ENCODE measurements around the gene HMGN3. TPM values are rescaled to one million over a fixed set of nuclear protein-coding genes. Genes with fewer than 3 reads are reported as not detected.

HMGN3 gene
- polyA plus RNA-seq, 1 donor = 336 TPM

DNA sequence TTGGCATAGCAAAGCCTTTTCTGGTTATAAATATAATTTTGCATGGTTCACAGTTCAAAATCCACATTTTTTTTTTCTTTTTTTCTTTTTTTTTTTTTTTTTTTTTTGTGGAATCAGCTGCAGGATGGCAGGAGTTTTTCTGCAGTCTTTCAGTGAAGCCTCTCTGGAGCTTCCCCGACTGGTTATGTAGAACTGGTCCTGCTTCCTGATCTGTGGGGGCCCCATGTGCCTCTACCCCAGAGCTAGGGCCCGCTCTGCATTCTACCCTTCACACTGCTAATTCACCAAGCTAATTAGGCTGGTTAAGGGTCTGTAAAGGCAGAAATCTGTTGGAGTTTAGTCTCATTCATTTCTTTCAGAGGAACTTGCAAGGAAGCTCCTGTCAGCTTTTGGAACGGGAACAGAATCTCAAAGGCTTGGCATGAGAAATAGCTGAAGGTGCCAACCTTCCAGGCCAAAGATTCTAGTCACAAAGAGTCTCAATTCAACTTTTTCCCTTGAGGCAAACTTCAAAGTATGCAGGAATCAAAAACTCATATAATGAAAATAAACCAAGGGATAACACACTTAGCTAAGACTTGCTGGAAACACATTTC lies 45.5 kb downstream of the HMGN3 start:
- DNase-seq = no peak

DNA sequence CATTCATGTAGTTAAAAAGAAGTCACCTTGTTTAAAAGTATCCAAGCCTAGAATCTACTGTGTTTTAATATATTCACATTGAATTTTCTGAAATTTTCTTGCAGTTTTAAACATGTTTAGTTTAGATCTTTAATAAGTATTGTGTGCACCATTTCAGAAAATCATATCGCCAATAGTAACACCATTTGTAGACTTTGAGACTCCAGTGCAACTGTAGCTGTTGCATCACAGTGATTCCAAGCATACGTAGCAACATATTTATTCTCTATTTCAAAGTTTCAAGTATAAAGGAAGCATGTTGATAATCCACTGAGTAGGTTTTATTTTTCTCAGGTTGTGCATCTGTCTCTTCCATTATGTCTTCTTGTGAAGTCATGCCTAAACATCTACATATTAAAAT lies 46.4 kb downstream of the HMGN3 start:
- no peak for DNase-seq

DNA sequence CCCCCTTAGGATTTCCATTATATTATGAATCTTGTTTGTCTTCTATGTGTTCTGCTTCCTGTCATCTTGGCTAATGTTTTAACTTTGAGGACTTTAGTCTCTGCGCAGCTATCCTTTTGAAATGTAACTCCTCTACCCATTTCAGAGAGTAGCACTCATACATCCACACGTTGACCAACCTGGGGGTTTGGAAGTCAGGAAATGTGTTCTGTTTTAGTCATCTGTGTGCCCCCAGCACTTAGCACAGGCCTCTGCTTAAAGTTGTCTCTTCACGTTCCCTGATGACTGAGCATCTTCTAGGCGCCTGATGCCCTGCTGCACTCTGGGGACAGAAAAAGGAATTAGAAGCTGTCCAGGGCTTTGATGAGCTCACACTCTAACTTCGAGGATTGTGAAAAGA lies 47.9 kb downstream of the HMGN3 start:
- DNase-seq = no peak

DNA sequence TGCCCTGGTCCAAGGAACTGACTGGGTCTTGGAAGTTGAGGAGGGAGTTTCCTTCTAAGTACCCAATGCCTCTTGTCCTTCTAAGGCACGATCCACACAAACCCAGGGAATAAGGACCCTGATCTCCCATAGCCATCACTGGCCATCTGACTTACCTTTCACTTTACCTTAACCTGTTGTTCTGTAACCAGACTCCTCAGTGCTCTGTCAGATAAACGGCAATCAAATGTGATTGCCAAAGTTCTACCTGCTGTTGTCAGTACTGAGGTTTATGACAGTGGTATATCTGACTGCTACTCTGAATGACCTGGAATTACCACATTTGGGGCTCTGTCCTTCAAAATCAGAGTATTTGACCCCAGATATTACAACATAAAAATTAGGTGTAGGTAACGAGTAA lies 49.8 kb downstream of the HMGN3 start:
- no peak for DNase-seq

DNA sequence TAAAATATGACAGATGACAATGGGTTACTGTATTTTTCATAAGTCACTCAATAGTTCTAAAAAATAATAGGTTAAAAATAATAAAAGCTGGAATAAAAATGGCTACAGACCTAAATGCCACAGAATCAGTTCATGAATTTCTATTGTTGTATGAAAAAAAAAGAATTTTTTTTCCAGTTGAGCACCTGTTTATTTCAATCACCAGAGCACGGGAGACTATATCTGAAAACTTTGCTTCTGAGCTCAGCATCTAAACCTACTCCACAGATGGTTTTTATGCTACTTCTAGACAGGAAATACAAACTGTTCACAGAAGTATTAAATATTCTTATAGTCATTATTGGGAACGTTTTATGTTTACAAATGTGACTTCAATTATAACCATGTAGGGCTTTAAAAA lies 50.4 kb downstream of the HMGN3 start:
- DNase-seq = no peak

DNA sequence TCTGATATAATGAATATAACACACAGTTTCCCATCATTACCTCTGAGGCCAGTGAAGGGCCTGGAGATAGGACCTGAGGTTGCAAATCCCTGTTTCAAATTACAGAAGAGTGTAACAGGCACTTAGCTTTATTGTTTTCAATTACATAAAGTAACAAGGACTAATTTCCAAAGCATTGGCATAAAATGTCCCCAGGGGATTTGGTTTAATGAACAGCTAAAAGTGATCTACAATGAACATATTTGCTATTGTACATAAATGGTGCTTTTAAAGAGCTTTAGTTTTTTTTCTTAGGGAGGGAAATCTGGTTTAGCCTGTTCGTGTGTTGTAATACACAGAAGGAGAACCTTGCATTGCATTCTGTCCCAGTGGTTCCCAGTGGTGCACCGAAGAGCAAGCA lies 54.4 kb downstream of the HMGN3 start:
- DNase-seq = peak; percentile 26

DNA sequence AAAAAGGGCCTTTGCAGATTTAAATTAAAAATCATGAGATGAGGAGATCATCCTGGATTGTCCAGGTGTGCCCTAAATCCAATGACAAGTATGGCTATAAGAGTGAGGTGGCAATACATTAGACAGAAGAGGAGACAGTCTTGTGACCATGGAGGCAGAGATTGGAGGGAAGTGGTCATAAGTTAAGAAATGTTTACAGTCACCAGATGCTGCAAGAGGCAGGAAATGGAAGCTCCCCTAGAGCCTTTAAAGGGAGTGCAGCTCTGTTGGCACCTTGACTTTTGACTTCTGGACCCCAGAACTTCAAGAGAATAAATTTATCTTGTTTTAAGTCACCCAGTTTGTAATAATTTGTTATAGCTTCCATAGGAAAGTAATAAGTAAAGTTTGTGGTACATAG lies 61.1 kb downstream of the HMGN3 start:
- no peak for DNase-seq

DNA sequence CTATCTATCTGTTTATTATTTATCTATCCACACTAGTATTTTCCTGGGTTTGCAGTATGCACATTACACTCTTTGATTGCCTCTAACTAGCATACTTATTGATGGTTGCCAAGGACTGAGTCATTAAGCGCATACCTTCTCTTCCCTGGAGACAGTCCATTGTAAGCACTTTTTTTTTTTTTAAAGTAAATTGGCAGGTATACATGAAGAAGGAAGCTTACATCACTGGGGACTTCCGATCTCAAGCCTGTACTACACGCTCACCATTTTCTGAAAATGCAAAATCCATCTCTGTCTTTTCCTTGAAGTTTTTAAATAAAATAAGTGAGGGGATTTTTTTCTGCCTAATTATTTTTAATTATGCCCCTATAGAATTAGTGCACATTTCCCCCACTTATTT lies 63.5 kb downstream of the HMGN3 start:
- no peak for DNase-seq

DNA sequence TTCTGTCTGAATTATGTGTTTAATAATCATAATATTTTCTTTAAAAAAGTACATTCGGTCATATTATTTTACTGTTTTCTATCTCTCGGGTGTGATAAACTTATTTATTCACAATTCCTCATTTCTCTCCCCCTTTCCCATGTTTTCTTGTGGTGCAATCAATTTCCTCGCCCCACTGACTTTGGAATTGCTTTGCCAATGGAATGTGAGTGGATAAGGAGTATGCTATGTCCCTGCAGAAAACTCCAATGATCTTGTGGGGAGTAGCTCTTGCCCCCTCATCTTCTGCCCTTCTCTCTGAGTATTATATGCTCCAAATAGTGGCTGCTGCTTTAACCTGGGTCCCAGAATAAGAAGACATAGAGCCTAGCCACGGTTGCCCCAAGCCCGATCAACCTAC lies 64.1 kb downstream of the HMGN3 start:
- no peak for DNase-seq

DNA sequence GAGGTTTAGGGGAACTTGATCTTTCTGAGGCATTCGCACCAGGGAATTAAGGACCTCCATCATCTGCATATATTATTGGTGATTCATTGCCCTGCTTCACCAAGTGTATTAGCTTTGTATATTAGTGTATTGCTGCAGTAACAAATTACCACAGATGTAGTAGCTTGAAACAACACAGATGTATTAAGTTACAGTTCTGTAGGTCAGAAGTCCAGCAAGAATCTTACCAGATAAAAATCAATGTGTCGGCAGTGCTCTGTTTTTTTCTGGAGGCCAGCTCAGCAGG lies 65.8 kb downstream of the HMGN3 start:
- no peak for DNase-seq

DNA sequence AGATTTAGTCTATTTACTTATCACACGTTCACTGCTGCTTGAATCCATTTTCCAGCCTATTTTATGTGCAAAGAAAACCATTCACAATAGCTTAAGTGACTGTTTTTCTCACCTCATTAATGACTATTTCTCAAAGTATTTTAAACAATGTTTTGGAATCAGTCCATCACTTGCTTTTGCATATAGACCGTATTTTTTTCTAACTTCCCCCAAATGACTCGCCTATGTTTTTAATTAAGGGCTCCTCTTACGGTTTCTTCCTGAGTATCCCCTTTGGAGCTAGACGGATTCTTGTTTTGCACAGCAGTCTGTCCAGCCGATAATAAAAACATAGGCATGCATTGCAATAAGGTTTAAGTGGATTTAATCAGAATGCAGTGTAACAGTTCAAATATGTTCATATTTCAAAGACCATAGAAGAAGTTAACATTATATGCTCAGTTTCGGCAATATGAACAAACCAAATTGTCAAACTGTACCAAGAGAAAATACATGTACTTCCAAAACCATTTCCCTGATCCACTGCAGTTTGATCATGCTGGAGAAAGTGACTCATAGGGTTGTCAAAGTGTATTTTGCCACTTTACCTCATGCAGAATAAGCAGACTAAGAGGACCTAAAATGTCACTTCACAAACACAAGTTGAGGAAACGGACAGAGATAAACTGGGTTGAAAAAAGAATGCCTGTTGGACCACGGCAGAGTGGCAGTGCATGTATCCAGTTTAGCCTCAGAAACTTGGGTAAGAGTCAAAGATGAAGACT lies 66.4 kb downstream of the HMGN3 start:
- DNase-seq = no peak

DNA sequence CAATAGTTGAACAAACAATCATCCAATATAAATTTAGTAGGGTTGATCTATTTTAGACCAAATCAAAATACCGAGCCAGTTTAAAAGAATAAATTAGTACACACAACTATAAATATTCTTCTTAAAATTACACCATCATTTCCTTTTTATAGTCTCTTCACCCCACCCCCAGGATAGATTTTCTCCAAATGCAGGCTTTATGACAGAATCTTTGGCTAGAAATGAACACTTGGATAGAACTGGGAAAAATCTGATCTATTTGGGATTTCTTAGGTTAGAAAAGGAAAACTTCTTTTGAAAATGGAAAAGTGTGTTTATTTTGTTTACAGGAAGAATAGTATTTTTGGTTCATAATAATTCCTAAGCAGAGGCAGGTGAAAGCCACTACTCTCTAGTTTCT lies 74.6 kb downstream of the HMGN3 start:
- no peak for DNase-seq

DNA sequence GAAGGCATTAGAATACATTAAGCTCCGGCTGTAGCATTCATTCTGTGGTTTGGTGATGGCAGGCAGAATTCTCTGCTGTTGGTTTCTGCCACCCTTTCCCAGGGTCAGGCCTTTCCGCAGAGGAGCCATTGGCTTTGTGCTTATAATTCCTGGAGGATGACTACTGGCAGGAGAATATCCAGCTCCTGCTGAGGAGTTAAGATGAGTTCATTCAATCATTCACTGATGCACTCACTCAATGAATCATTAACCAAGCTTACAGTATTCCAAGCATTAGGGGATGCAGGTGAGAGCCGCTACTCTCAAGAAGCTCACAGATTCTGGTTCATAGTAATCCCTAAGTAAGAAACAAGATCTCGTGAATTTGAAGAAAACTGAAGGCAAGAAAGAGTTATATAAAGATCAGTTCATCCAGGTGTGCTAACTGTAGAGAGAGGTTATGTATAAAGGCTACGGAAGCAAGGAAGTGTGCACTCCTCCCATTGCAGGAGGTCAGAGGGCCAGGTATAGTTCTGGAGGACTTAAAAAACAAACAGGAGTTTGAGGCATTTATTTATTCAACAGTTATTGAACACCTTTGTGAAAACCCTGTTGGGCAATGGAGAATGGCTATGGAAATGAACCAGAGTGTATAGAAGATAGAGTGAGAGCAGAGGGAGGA lies 75.5 kb downstream of the HMGN3 start:
- peak; percentile 10 for DNase-seq

DNA sequence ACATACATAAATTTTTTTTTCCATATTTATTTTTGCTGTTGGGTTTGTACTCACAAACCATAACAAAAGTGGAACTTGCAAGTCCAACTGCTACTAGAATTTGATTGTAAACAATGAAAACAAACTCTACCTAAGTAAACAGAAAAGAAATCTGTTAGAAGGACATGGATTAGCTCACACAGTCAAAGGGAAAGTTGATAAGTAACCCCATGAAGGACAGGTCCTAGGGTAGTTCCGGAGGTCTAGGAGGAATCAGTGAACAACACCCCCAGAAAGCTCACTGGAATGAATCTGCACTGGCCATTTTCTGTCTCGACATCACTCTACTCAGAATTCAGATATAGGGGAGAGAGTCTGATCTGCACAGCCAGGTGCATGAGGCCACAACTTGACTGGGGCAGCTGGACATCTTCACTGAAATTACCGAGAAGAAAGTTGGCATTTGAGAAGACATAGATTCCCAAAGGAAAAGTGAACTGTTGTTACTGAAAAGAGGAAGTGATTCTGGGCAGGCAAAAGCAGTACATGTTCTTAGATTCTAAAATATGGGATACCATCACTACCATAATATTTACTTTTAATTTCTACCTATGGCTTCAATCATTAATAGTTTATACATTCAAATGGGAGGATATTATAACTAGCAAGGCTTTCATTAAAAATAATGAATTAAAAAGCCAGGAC lies 76.4 kb downstream of the HMGN3 start:
- DNase-seq = no peak

DNA sequence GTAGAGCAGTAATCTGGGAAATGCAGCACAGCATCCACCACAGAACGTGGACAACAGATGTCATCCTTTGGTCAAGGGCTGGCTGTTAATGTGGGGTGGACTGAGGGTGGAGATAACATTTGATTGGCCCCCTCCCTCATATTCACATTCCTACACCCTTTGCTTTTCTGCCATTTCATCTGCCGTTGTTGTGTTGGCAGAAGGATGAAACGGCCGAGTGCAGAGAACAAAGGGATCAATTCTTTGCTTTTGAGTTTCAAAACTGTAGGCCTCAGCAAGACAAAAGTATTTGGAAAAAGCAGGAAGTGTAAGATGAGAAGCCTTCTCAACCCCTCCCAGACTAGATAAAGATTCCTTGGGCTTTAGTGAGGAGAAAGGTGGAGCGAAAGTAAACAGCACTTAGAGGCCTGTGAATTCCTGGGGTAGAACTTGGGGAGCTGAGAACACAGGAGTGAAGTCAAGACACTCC lies 82.2 kb downstream of the HMGN3 start:
- no peak for DNase-seq

Other genes starting within 250 kb of the HMGN3 start
- gene PHIP, start 156.4 kb downstream of the HMGN3 start, polyA plus RNA-seq (ENCODE audit: insufficient read length) = 68.8 TPM